Choroid plexus epithelial cell (primary cell): ENCODE measurements around the gene BPHL.
"Not testable (repeated sequence)": the region's sequence is repeated elsewhere in the genome, so short reads cannot be mapped to it uniquely, and the experiment has no call there.

Experiments
- DNase-seq: peaks from one replicate; pipeline ENCODE4 v3.0.0-alpha.2; 2010; ENCODE audit warnings: low read depth
- H3K4me3 ChIP-seq: 2 replicates; pipeline ENCODE4 v1.5.1; 2011; ENCODE audit warnings: low read depth, mild to moderate bottlenecking, control low read depth, low read length, moderate library complexity
- TF ChIP-seq, protein P1 (sequence below): conservative IDR thresholded peaks from 2 replicates; pipeline ENCODE4 v1.5.1; 2011; ENCODE audit warnings: low read depth, mild to moderate bottlenecking, control low read depth, inconsistent platforms, low read length, moderate library complexity

The BPHL gene

DNA sequence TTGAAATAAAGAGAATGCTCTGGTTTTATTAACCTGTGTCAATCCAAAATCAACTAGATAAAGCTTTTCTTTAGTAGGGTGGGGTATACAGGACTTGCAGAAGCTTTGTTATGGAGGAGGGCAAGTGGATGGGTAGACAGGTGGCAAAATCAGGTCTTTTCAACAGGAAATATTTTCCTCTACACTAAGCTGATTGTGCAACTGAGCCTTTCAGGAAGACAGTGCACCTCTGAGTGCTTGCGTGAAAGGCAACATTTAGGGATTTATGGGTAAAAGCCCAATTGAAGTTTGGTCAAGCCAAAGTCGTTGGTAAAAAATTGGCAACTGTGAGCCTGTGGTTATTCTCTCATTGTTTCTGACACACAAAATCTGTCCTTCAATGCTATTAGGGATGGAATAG is 62.6 kb downstream of the BPHL start:
- no peak for DNase-seq
- TF ChIP-seq, protein P1, sequence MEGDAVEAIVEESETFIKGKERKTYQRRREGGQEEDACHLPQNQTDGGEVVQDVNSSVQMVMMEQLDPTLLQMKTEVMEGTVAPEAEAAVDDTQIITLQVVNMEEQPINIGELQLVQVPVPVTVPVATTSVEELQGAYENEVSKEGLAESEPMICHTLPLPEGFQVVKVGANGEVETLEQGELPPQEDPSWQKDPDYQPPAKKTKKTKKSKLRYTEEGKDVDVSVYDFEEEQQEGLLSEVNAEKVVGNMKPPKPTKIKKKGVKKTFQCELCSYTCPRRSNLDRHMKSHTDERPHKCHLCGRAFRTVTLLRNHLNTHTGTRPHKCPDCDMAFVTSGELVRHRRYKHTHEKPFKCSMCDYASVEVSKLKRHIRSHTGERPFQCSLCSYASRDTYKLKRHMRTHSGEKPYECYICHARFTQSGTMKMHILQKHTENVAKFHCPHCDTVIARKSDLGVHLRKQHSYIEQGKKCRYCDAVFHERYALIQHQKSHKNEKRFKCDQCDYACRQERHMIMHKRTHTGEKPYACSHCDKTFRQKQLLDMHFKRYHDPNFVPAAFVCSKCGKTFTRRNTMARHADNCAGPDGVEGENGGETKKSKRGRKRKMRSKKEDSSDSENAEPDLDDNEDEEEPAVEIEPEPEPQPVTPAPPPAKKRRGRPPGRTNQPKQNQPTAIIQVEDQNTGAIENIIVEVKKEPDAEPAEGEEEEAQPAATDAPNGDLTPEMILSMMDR: no peak

DNA sequence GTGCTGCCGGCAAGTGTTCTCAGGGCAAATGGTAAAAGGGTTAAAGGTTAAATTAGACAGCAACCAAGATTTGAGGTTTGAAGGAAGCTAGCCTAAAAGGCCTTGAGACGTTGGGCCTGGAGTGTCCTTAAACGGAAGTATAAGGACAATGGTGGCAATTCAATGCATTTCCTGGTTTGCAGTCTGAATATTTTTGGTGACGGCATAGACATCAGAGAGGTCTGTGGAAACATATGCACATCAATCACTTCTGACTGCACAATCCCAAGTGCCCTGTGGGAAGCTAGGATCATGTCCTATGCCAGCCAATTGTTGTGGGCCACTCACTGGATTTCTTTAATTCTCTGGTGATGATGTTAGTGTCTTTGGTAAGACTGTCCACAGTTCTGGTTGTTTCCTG is 64.6 kb downstream of the BPHL start:
- TF ChIP-seq, protein P1: no peak
- no peak for DNase-seq
- no peak overlapping the region for H3K4me3 ChIP-seq

More for the DNA sequence above, 62.6 kb downstream of the BPHL start:
- H3K4me3 ChIP-seq: no peak overlapping the region

- TF ChIP-seq, protein P1: no peak
- H3K4me3 ChIP-seq: no peak overlapping the region
- no peak for DNase-seq
Observed at GRCh38 chr6:3186974-3187382, 68.5 kb downstream of the BPHL start.

GRCh38 chr6:3188262-3188661 is 69.8 kb downstream of the BPHL start:
- TF ChIP-seq, protein P1: no peak
- no peak for DNase-seq
- H3K4me3 ChIP-seq: no peak overlapping the region

- H3K4me3 ChIP-seq: not testable (repeated sequence)
- peak; percentile 13 for DNase-seq
Observed at GRCh38 chr6:3189192-3189591, 70.7 kb downstream of the BPHL start.

DNA sequence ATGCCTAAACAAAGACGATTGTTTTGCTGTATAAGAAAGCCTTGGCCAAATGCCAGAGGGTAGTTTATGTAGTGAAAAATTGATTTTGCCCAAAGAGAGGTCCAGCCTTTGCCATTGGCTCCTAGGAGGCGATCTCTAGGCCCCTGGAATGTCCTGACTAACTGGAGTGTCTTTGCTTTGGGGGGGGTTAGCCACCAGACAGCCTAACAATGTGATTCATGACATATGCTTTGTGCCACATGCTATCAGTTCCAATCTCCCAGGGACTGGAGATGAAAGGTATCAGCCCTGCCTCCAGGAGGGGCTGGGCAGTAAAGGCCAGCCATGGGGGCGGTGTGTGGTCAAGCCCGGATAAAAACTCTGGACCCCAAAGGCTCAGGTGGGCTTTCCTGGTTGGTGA is 71.5 kb downstream of the BPHL start:
- no peak overlapping the region for H3K4me3 ChIP-seq
- TF ChIP-seq, protein P1: no peak
- DNase-seq: no peak

DNA sequence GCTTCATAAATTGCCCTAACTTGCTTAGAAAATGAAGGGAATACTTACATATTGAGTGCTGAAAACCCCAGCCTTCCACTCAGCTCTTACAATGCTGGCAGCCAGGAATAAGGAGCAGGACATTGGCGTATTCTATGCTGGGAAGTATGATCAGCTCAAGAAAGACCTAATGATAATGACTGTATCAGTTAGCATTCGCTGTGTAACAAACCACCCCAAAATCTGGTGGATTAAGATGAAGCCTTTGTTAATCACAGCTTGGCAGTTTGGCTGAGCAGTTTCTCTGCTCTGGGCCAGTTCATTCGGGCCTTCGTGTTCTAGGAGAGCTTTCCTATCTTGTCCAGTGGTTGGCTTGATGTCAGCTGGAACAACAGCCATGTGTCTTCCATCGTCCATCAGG is 72.3 kb downstream of the BPHL start:
- no peak for DNase-seq
- no peak overlapping the region for H3K4me3 ChIP-seq
- TF ChIP-seq, protein P1: no peak
